Upper lobe of right lung (tissue), 1 donor: Measurements from ENCODE around the gene LAMB2. TPM values are rescaled to one million over a fixed set of nuclear protein-coding genes. Genes with fewer than 3 reads are reported as not detected.

ENCODE experiments used
- ATAC-seq: fragments of 200-7000 bp; cut with Tn5 transposase; one replicate; pipeline ENCODE4 v1.9.1; 2020; ENCODE audit warnings: mild to moderate bottlenecking, moderate library complexity
- DNase-seq: peaks from one replicate; pipeline ENCODE4 v3.0.0-alpha.2; 2020
- H3K27ac ChIP-seq: fragments of 200-600 bp; one replicate; pipeline ENCODE4 v1.8.0; 2022
- H3K27me3 ChIP-seq: fragments of 200-600 bp; one replicate; pipeline ENCODE4 v1.8.0; 2022; ENCODE audit warnings: mild to moderate bottlenecking
- H3K36me3 ChIP-seq: fragments of 200-600 bp; one replicate; pipeline ENCODE4 v1.8.0; 2022
- H3K4me1 ChIP-seq: fragments of 200-600 bp; one replicate; pipeline ENCODE4 v1.8.0; 2022
- H3K4me3 ChIP-seq: fragments of 200-600 bp; one replicate; pipeline ENCODE4 v1.8.0; 2022; ENCODE audit warnings: mild to moderate bottlenecking
- H3K9me3 ChIP-seq: fragments of 200-600 bp; one replicate; pipeline ENCODE4 v1.8.0; 2022
- CTCF ChIP-seq: fragments of 200-600 bp; IDR thresholded peaks from one replicate; pipeline ENCODE4 v1.8.0; 2022; ENCODE audit warnings: antibody characterized with exemption
- intact Hi-C: fragments of 100-400 bp; cut with DNase I; formaldehyde crosslinking; loops from one replicate; pipeline ENCODE4 v1.11.0; 2022
- long read RNA-seq: library from polyadenylated mRNA; unstranded; transcript quantifications from one replicate; pipeline ENCODE4 v2.0.0, GENCODE V29; 2021
- total RNA-seq: library from RNA; stranded (reverse); fragmentation: NEBNext Ultra II Directional; extraction: Animal tissue kit (Norgen Biotek cat#: 25700); gene quantifications from one replicate; pipeline ENCODE4 v1.2.1, GENCODE V29; 2021
- donor health status: DM: no; HTN: yes; CAD: no; lungs with severe emphysema.

LAMB2 gene
- total RNA-seq = 489 TPM
- long read RNA-seq, full-length matches to known transcripts = 177 of 620 reads
- long read RNA-seq, partial matches to known transcripts = 363 of 620 reads
- long read RNA-seq, other reads (novel, unspliced or antisense) = 80 of 620 reads

GRCh38 chr3:49132437-49133225, at the start of gene LAMB2:
Gene LAMB2 (minus strand): TSS chr3:49133050. CDS start chr3:49132867, 183 bp downstream.
- H3K4me1 ChIP-seq = peaks cover 10% of the 10 kb centered on the region
- H3K4me3 ChIP-seq = peak within 1 kb of the TSS; percentile 88
- peaks cover 32% of the 10 kb centered on the region for H3K36me3 ChIP-seq
- intact Hi-C loops = no loop called here
- peak; percentile 80 for DNase-seq
- H3K27ac ChIP-seq = peak within 1 kb of the TSS; percentile 88
- peak; percentile 76 for ATAC-seq
- TF ChIP-seq CTCF = no peak
- H3K9me3 ChIP-seq = no peaks in the 10 kb centered on the region
- no peaks in the 10 kb centered on the region for H3K27me3 ChIP-seq

GRCh38 chr3:49181351-49181750, 48.5 kb upstream of the LAMB2 start:
- no peak overlapping the region for H3K27ac ChIP-seq
- H3K9me3 ChIP-seq = no peaks in the 10 kb centered on the region
- DNase-seq (no peak), ATAC-seq (no peak)
- TF ChIP-seq CTCF = no peak
- intact Hi-C loops = no loop called here
- no peak overlapping the region for H3K4me3 ChIP-seq
- no peaks in the 10 kb centered on the region for H3K4me1 ChIP-seq
- no peaks in the 10 kb centered on the region for H3K27me3 ChIP-seq
- no peaks in the 10 kb centered on the region for H3K36me3 ChIP-seq

- Histone ChIP-seq H3K4me1 (no peaks in the 10 kb centered on the region), H3K27me3 (no peaks in the 10 kb centered on the region), H3K36me3 (peaks cover 11% of the 10 kb centered on the region), H3K4me3 (no peak overlapping the region), H3K27ac (no peak overlapping the region), H3K9me3 (no peaks in the 10 kb centered on the region)
- TF ChIP-seq CTCF = no peak
- DNase-seq (no peak), ATAC-seq (no peak)
- intact Hi-C loops = no loop called here
Measured at GRCh38 chr3:49180116-49180515, 47.3 kb upstream of the LAMB2 start.

GRCh38 chr3:49177073-49177472, 44.2 kb upstream of the LAMB2 start:
- Histone ChIP-seq H3K9me3 (no peaks in the 10 kb centered on the region), H3K36me3 (peaks cover 24% of the 10 kb centered on the region), H3K4me3 (no peak overlapping the region), H3K27ac (no peak overlapping the region), H3K27me3 (no peaks in the 10 kb centered on the region), H3K4me1 (peaks cover 17% of the 10 kb centered on the region)
- DNase-seq (no peak), ATAC-seq (no peak)
- no peak for TF ChIP-seq CTCF
- intact Hi-C loops = loop anchor here (10.0 kb wide), 1 partner anchor 98 kb away; the partner anchor contains the start of gene C3orf62

- intact Hi-C loops = loop anchor here (10.0 kb wide), 1 partner anchor 99 kb away; the partner anchor contains the start of gene C3orf62
- H3K36me3 ChIP-seq = peaks cover 24% of the 10 kb centered on the region
Measured at GRCh38 chr3:49175530-49175929, 42.7 kb upstream of the LAMB2 start.

More at GRCh38 chr3:49175530-49175929, 42.7 kb upstream of the LAMB2 start:
- no peaks in the 10 kb centered on the region for H3K9me3 ChIP-seq
- DNase-seq (no peak), ATAC-seq (no peak)
- H3K4me1 ChIP-seq = peaks cover 23% of the 10 kb centered on the region
- H3K4me3 ChIP-seq = no peak overlapping the region
- H3K27me3 ChIP-seq = no peaks in the 10 kb centered on the region
- no peak overlapping the region for H3K27ac ChIP-seq
- TF ChIP-seq CTCF = no peak
